GM23248 (cell line): ENCODE data around the gene SCLT1. TPM values are rescaled to one million over a fixed set of nuclear protein-coding genes. Genes with fewer than 3 reads are reported as not detected.

Source experiments
- DNase-seq: peaks from one replicate; pipeline ENCODE4 v3.0.0-alpha.2; 2015
- H2AFZ ChIP-seq: fragments of 200-600 bp; sonication (generic); 2 replicates; pipeline ENCODE4 v1.6.1; 2016; ENCODE audit warnings: antibody characterized with exemption
- H3F3A ChIP-seq: fragments of 200-600 bp; sonication (generic); 2 replicates; pipeline ENCODE4 v1.6.1; 2016; ENCODE audit warnings: mild to moderate bottlenecking, antibody characterized with exemption, mixed run types; ENCODE audit not compliant: insufficient read depth
- H3K27ac ChIP-seq: fragments of 200-600 bp; sonication (generic); 2 replicates; pipeline ENCODE4 v1.5.1; 2016; ENCODE audit warnings: mild to moderate bottlenecking
- H3K27me3 ChIP-seq: fragments of 200-600 bp; sonication (generic); replicated peaks from 2 replicates; pipeline ENCODE4 v1.6.1; 2016; ENCODE audit warnings: mild to moderate bottlenecking; ENCODE audit not compliant: insufficient read depth
- H3K36me3 ChIP-seq: fragments of 200-600 bp; sonication (generic); 2 replicates; pipeline ENCODE4 v1.6.1; 2016; ENCODE audit warnings: low read depth, mild to moderate bottlenecking
- H3K4me1 ChIP-seq: fragments of 200-600 bp; sonication (generic); 2 replicates; pipeline ENCODE4 v1.6.1; 2016; ENCODE audit warnings: mild to moderate bottlenecking; ENCODE audit not compliant: insufficient read depth
- H3K4me2 ChIP-seq: fragments of 200-600 bp; sonication (generic); one replicate; pipeline ENCODE4 v1.6.1; 2016; ENCODE audit warnings: mild to moderate bottlenecking; ENCODE audit not compliant: unreplicated experiment
- H3K4me3 ChIP-seq: fragments of 200-600 bp; sonication (generic); 2 replicates; pipeline ENCODE4 v1.5.1; 2016; ENCODE audit warnings: mild to moderate bottlenecking
- H3K79me2 ChIP-seq: fragments of 200-600 bp; sonication (generic); 2 replicates; pipeline ENCODE4 v1.6.1; 2016; ENCODE audit warnings: mild to moderate bottlenecking; ENCODE audit not compliant: insufficient read depth
- H3K9ac ChIP-seq: fragments of 200-600 bp; sonication (generic); 2 replicates; pipeline ENCODE4 v1.6.1; 2016; ENCODE audit warnings: mild to moderate bottlenecking
- H3K9me2 ChIP-seq: fragments of 200-600 bp; sonication (generic); 2 replicates; pipeline ENCODE4 v1.6.1; 2016; ENCODE audit warnings: mixed run types, mild to moderate bottlenecking, moderate library complexity; ENCODE audit not compliant: insufficient read depth
- H3K9me3 ChIP-seq: fragments of 200-600 bp; sonication (generic); one replicate; pipeline ENCODE4 v1.6.1; 2017; ENCODE audit warnings: low read depth
- H4K20me1 ChIP-seq: fragments of 200-600 bp; sonication (generic); 2 replicates; pipeline ENCODE4 v1.6.0; 2016; ENCODE audit not compliant: insufficient read depth
- EZH2 ChIP-seq: fragments of 200-600 bp; sonication (generic); IDR thresholded peaks from 2 replicates; pipeline ENCODE4 v1.6.1; 2018; ENCODE audit warnings: antibody characterized with exemption, mild to moderate bottlenecking; ENCODE audit not compliant: insufficient read depth, poor library complexity, severe bottlenecking
- EZH2phosphoT487 ChIP-seq: fragments of 200-600 bp; sonication (generic); IDR thresholded peaks from 2 replicates; pipeline ENCODE4 v1.6.1; 2018; ENCODE audit warnings: antibody characterized with exemption, moderate library complexity, mild to moderate bottlenecking, low read depth; ENCODE audit not compliant: insufficient read depth
- WGBS, 2 experiments: methylation state at CpG; one replicate each; pipeline ENCODE4 v1.1.6; 2015 to 2017; ENCODE audit warnings: low lambda C conversion rate in 2 of 2, low coverage in 1 of 2; ENCODE audit errors: missing lambda C conversion rate in 2 of 2; 5-methylcytosine and 5-hydroxymethylcytosine counted together
- in situ Hi-C: fragments of 300-500 bp; cut with MboI; formaldehyde crosslinking; loops from 2 replicates; pipeline ENCODE4 v1.15.0; 2020
- polyA plus RNA-seq: library from polyadenylated mRNA; unstranded; fragments of >200 nt; fragmentation: Nextera tagmentation; extraction: Ambion mirVana; gene quantifications from 2 replicates; pipeline ENCODE4 v1.2.1, GENCODE V29; 2016
- total RNA-seq: library from RNA; depleted of rRNA; stranded (reverse); fragments of >200 nt; shearing (Covaris generic); gene quantifications from 2 replicates; pipeline ENCODE4 v1.2.3, GENCODE V29; 2014

The SCLT1 gene
- total and polyA plus RNA-seq, 2 experiments from 2014 or later: 7.3 to 9.0 TPM

GRCh38 chr4:128983771-128984485, 109.4 kb downstream of the SCLT1 start:
- in situ Hi-C loops: no loop called here

GRCh38 chr4:128981377-128981776, 112.0 kb downstream of the SCLT1 start:
- WGBS, 2 experiments: 82 to 84% methylated on average over 6 of the region's 6 CpGs
- no peak for TF ChIP-seq EZH2
- TF ChIP-seq EZH2phosphoT487: no peak
- H4K20me1 ChIP-seq: no peaks in the 10 kb centered on the region
- no peaks in the 10 kb centered on the region for H3K79me2 ChIP-seq
- H3K9me2 ChIP-seq: peaks cover 5% of the 10 kb centered on the region; the same call in 1 of the 2 replicates
- no peaks in the 10 kb centered on the region for H3K36me3 ChIP-seq
- H3K4me3 ChIP-seq: no peak overlapping the region
- peaks cover 6% of the 10 kb centered on the region for H3F3A ChIP-seq
- in situ Hi-C loops: no loop called here
- H3K27me3 ChIP-seq: no peaks in the 10 kb centered on the region
- H2AFZ ChIP-seq: no peak overlapping the region
- H3K9ac ChIP-seq: no peak overlapping the region
- no peaks in the 10 kb centered on the region for H3K9me3 ChIP-seq
- no peak for DNase-seq
- H3K4me1 ChIP-seq: peaks cover 13% of the 10 kb centered on the region
- no peak overlapping the region for H3K27ac ChIP-seq
- H3K4me2 ChIP-seq: no peak overlapping the region

More at GRCh38 chr4:128983771-128984485, 109.4 kb downstream of the SCLT1 start:
- Histone ChIP-seq H3K4me2 (no peak overlapping the region), H3K9ac (no peak overlapping the region), H3K27ac (no peak overlapping the region), H4K20me1 (no peaks in the 10 kb centered on the region), H3F3A (peaks cover 6% of the 10 kb centered on the region), H3K79me2 (no peaks in the 10 kb centered on the region), H3K27me3 (no peaks in the 10 kb centered on the region), H3K9me3 (peaks cover 4% of the 10 kb centered on the region), H2AFZ (no peak overlapping the region), H3K36me3 (0 out of 2 replicates have a peak, but pooled peaks cover under 1% of the 10 kb centered on the region), H3K4me1 (peaks cover 13% of the 10 kb centered on the region), H3K9me2 (0 out of 2 replicates have a peak, but pooled peaks cover under 1% of the 10 kb centered on the region), H3K4me3 (no peak overlapping the region)
- TF ChIP-seq EZH2phosphoT487: no peak
- no peak for TF ChIP-seq EZH2
- WGBS, 2 experiments: 66 to 79% methylated on average over 2 of the region's 2 CpGs
- no peak for DNase-seq

GRCh38 chr4:128980816-128981326, 112.5 kb downstream of the SCLT1 start:
- Histone ChIP-seq H3K4me2 (no peak overlapping the region), H4K20me1 (no peaks in the 10 kb centered on the region), H3K27ac (no peak overlapping the region), H3K27me3 (no peaks in the 10 kb centered on the region), H3K4me3 (no peak overlapping the region), H2AFZ (no peak overlapping the region), H3K9me2 (peaks cover 5% of the 10 kb centered on the region; the same call in 1 of the 2 replicates), H3K36me3 (no peaks in the 10 kb centered on the region), H3K9ac (no peak overlapping the region), H3K4me1 (peaks cover 13% of the 10 kb centered on the region), H3F3A (peaks cover 6% of the 10 kb centered on the region), H3K79me2 (no peaks in the 10 kb centered on the region), H3K9me3 (no peaks in the 10 kb centered on the region)
- WGBS, 2 experiments: 98 to 100% methylated on average over 1 of the region's 1 CpG
- no peak for DNase-seq
- TF ChIP-seq EZH2 (no peak), EZH2phosphoT487 (no peak)
- in situ Hi-C loops: no loop called here

GRCh38 chr4:128979934-128980333, 113.4 kb downstream of the SCLT1 start:
- in situ Hi-C loops: no loop called here
- peak overlapping the region; percentile 20; the same call in 1 of the 2 replicates for H3K27ac ChIP-seq
- H3K36me3 ChIP-seq: no peaks in the 10 kb centered on the region
- H3K9ac ChIP-seq: no peak overlapping the region
- H3K4me2 ChIP-seq: no peak overlapping the region
- H3K4me1 ChIP-seq: peaks cover 13% of the 10 kb centered on the region
- no peak overlapping the region for H3K4me3 ChIP-seq
- H3K9me3 ChIP-seq: no peaks in the 10 kb centered on the region
- TF ChIP-seq EZH2phosphoT487 (no peak), EZH2 (no peak)
- H4K20me1 ChIP-seq: no peaks in the 10 kb centered on the region
- no peaks in the 10 kb centered on the region for H3K27me3 ChIP-seq
- DNase-seq: peak; percentile 90
- H2AFZ ChIP-seq: no peak overlapping the region
- H3F3A ChIP-seq: peaks cover 6% of the 10 kb centered on the region
- no peaks in the 10 kb centered on the region for H3K79me2 ChIP-seq
- peaks cover 5% of the 10 kb centered on the region; the same call in 1 of the 2 replicates for H3K9me2 ChIP-seq

- no peak overlapping the region for H3K4me2 ChIP-seq
- DNase-seq: no peak
- TF ChIP-seq EZH2phosphoT487: no peak
- no peak for TF ChIP-seq EZH2
- 100% methylated on average over 1 of the region's 1 CpG for WGBS, 2 experiments
- H3K9me2 ChIP-seq: peaks cover 5% of the 10 kb centered on the region; the same call in 1 of the 2 replicates
- H3K27me3 ChIP-seq: no peaks in the 10 kb centered on the region
- H3K79me2 ChIP-seq: no peaks in the 10 kb centered on the region
- H3K36me3 ChIP-seq: no peaks in the 10 kb centered on the region
- no peaks in the 10 kb centered on the region for H4K20me1 ChIP-seq
- in situ Hi-C loops: no loop called here
- no peaks in the 10 kb centered on the region for H3K9me3 ChIP-seq
- H3K9ac ChIP-seq: no peak overlapping the region
- peaks cover 13% of the 10 kb centered on the region for H3K4me1 ChIP-seq
- H3K4me3 ChIP-seq: no peak overlapping the region
- H3F3A ChIP-seq: peaks cover 6% of the 10 kb centered on the region
- H2AFZ ChIP-seq: no peak overlapping the region
- no peak overlapping the region for H3K27ac ChIP-seq
Observed at GRCh38 chr4:128978985-128979384, 114.4 kb downstream of the SCLT1 start.
